ENCODE data around the gene TRAK2.
"Not testable (repeated sequence)": the region's sequence is repeated elsewhere in the genome, so short reads cannot be mapped to it uniquely, and the experiment has no call there.

The TRAK2 gene, protein sequence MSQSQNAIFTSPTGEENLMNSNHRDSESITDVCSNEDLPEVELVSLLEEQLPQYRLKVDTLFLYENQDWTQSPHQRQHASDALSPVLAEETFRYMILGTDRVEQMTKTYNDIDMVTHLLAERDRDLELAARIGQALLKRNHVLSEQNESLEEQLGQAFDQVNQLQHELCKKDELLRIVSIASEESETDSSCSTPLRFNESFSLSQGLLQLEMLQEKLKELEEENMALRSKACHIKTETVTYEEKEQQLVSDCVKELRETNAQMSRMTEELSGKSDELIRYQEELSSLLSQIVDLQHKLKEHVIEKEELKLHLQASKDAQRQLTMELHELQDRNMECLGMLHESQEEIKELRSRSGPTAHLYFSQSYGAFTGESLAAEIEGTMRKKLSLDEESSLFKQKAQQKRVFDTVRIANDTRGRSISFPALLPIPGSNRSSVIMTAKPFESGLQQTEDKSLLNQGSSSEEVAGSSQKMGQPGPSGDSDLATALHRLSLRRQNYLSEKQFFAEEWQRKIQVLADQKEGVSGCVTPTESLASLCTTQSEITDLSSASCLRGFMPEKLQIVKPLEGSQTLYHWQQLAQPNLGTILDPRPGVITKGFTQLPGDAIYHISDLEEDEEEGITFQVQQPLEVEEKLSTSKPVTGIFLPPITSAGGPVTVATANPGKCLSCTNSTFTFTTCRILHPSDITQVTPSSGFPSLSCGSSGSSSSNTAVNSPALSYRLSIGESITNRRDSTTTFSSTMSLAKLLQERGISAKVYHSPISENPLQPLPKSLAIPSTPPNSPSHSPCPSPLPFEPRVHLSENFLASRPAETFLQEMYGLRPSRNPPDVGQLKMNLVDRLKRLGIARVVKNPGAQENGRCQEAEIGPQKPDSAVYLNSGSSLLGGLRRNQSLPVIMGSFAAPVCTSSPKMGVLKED

GRCh38 chr2:201451292-201452057, at the start of gene TRAK2, which contains the start of gene STRADB:
Gene TRAK2, minus strand, starts transcription at chr2:201451458. Its CDS starts 30,951 bp downstream, at chr2:201420507.
Gene STRADB, plus strand, starts transcription at chr2:201451740. Its CDS starts 3,101 bp downstream, at chr2:201454841.
- H3K4me3 ChIP-seq (ENCODE audit: low read length) = peak within 1 kb of the TSS; percentile 92
- TF ChIP-seq CTCF (conservative IDR thresholded peaks at IDR 0.05; ENCODE audit: low read length) = peak; percentile 21; the same call in 1 of the 2 replicates
- DNase-seq (ENCODE audit: low read depth) = peak; percentile 95

DNA sequence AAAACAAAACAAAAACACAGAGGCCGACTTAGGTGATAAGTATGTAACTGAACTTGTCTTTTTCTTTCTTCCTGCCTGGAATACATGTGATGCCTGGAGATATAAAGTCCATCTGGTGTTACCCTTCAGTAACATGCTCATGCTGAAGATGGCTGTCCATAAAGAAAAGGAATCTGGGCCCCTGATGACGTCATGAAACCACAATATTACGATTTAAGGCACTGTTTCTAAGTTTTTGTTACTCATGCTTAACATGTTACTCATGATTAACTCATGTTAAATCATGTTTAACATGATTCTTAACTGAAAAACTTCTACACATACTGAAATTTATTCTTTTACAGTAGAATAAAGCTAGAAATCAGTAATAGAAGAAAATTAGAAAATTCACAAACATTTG, 49.3 kb upstream of the TRAK2 start:
- no peak for TF ChIP-seq CTCF (conservative IDR thresholded peaks at IDR 0.05; ENCODE audit: low read length)
- no peak overlapping the region for H3K4me3 ChIP-seq (ENCODE audit: low read length)
- DNase-seq (ENCODE audit: low read depth) = peak; percentile 41

- H3K4me3 ChIP-seq (ENCODE audit: low read length) = no peak overlapping the region
- DNase-seq (ENCODE audit: low read depth) = no peak
- TF ChIP-seq CTCF (conservative IDR thresholded peaks at IDR 0.05; ENCODE audit: low read length) = no peak
These were observed 45.5 kb upstream of the TRAK2 start for GRCh38 chr2:201496785-201497184.

DNA sequence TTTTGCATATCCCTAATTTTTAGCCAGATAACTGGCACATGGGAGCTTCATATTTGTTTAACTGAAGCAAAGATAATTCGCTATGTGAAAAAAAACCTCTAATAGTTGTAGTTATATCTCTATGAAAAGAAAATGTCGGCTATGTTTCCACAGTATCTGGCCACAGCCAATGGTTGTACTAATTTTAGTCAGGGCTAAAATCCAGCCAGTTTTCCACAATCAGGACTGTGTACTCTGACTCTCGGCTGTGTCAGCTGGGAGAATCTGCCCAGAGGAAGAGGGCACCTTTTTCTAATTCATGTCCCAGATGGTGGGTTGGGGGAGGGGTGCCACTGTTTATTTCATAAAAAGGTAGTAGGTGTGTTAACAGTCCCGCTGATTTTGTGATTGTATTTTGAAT, 39.0 kb upstream of the TRAK2 start:
- no peak overlapping the region for H3K4me3 ChIP-seq (ENCODE audit: low read length)
- TF ChIP-seq CTCF (conservative IDR thresholded peaks at IDR 0.05; ENCODE audit: low read length) = no peak
- DNase-seq (ENCODE audit: low read depth) = no peak

- no peak overlapping the region for H3K4me3 ChIP-seq (ENCODE audit: low read length)
- DNase-seq (ENCODE audit: low read depth) = peak; percentile 67
- TF ChIP-seq CTCF (conservative IDR thresholded peaks at IDR 0.05; ENCODE audit: low read length) = no peak
These were observed 33.5 kb upstream of the TRAK2 start for GRCh38 chr2:201484805-201485204.

DNA sequence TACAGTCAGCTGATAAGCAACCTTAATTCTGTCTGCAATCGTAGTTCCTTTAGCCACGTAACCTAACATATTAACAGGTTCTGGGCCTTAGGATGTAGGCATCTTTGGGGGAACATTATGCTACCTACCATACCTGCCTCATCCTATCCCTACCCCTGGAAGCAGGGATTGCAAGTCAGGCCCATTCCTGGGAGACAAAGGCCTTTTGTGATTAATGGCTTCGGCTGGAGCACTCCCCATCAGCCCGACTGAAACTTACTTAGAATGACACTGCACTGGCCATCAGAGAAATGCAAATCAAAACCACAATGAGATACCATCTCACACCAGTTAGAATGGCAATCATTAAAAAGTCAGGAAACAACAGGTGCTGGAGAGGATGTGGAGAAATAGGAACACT, 32.5 kb upstream of the TRAK2 start:
- not testable (repeated sequence) for H3K4me3 ChIP-seq (ENCODE audit: low read length); DNase-seq (ENCODE audit: low read depth)

GRCh38 chr2:201483342-201483741, 32.1 kb upstream of the TRAK2 start:
- DNase-seq (ENCODE audit: low read depth) = peak; percentile 17
- TF ChIP-seq CTCF (conservative IDR thresholded peaks at IDR 0.05; ENCODE audit: low read length) = no peak
- H3K4me3 ChIP-seq (ENCODE audit: low read length) = no peak overlapping the region
